Measurements from ENCODE around the gene STIL. TPM values are rescaled to one million over a fixed set of nuclear protein-coding genes. Genes with fewer than 3 reads are reported as not detected.

The STIL gene
- total and polyA plus RNA-seq, 2 experiments from 2014 or later: 2.5 to 6.1 TPM

GRCh38 chr1:47332779-47333577, 19.0 kb upstream of the STIL start:
- peak overlapping the region; percentile 98 for H2AFZ ChIP-seq
- H3K27me3 ChIP-seq: no peaks in the 10 kb centered on the region
- peak overlapping the region; percentile 95 for H3K4me3 ChIP-seq
- H3K27ac ChIP-seq: peak overlapping the region; percentile 100
- no peaks in the 10 kb centered on the region for H3K9me3 ChIP-seq (ENCODE audit: low read depth)
- TF ChIP-seq EZH2 (IDR thresholded peaks at IDR 0.05; ENCODE audit: borderline replicate concordance): no peak
- no peak for TF ChIP-seq EZH2phosphoT487 (IDR thresholded peaks at IDR 0.05; ENCODE audit: low read depth, severe bottlenecking, unreplicated experiment)
- no peak for TF ChIP-seq CTCF (IDR thresholded peaks at IDR 0.05; ENCODE audit: poor library complexity)
- peak overlapping the region; percentile 78 for H3K4me2 ChIP-seq
- no peak for DNase-seq (ENCODE audit: low spot score)
- H3K9me2 ChIP-seq (replicated peaks; ENCODE audit: insufficient read depth): no peaks in the 10 kb centered on the region
- no peaks in the 10 kb centered on the region for H3K36me3 ChIP-seq (replicated peaks; ENCODE audit: insufficient read depth, low read depth)
- peaks cover 22% of the 10 kb centered on the region for H3K4me1 ChIP-seq (ENCODE audit: insufficient read depth)
- peaks cover 45% of the 10 kb centered on the region for H3K79me2 ChIP-seq
- H4K20me1 ChIP-seq (ENCODE audit: insufficient read depth, poor library complexity, severe bottlenecking): peaks cover 3% of the 10 kb centered on the region
- WGBS (ENCODE audit: low lambda C conversion rate, missing lambda C conversion rate): 50% methylated on average over 19 of the region's 19 CpGs

- Histone ChIP-seq H3K4me1 (ENCODE audit: insufficient read depth) (peaks cover 22% of the 10 kb centered on the region), H3K36me3 (replicated peaks; ENCODE audit: insufficient read depth, low read depth) (no peaks in the 10 kb centered on the region), H3K27me3 (no peaks in the 10 kb centered on the region), H3K4me3 (no peak overlapping the region), H3K4me2 (peak overlapping the region; percentile 78), H3K79me2 (peaks cover 34% of the 10 kb centered on the region), H2AFZ (no peak overlapping the region), H4K20me1 (ENCODE audit: insufficient read depth, poor library complexity, severe bottlenecking) (peaks cover 3% of the 10 kb centered on the region), H3K9me3 (ENCODE audit: low read depth) (no peaks in the 10 kb centered on the region), H3K27ac (peak overlapping the region; percentile 100), H3K9me2 (replicated peaks; ENCODE audit: insufficient read depth) (no peaks in the 10 kb centered on the region)
- TF ChIP-seq CTCF (IDR thresholded peaks at IDR 0.05; ENCODE audit: poor library complexity) (no peak), EZH2 (IDR thresholded peaks at IDR 0.05; ENCODE audit: borderline replicate concordance) (no peak), EZH2phosphoT487 (IDR thresholded peaks at IDR 0.05; ENCODE audit: low read depth, severe bottlenecking, unreplicated experiment) (no peak)
- no peak for DNase-seq (ENCODE audit: low spot score)
- WGBS (ENCODE audit: low lambda C conversion rate, missing lambda C conversion rate): 82% methylated on average over 2 of the region's 2 CpGs
These were observed 17.9 kb upstream of the STIL start for GRCh38 chr1:47331875-47332274.

GRCh38 chr1:47330212-47330611, 16.3 kb upstream of the STIL start:
- Histone ChIP-seq H3K4me3 (no peak overlapping the region), H3K27ac (peak overlapping the region; percentile 84)

More at GRCh38 chr1:47330212-47330611, 16.3 kb upstream of the STIL start:
- no peak overlapping the region for H3K4me2 ChIP-seq
- no peaks in the 10 kb centered on the region for H3K9me3 ChIP-seq (ENCODE audit: low read depth)
- peak; percentile 28 for DNase-seq (ENCODE audit: low spot score)
- no peaks in the 10 kb centered on the region for H3K27me3 ChIP-seq
- WGBS (ENCODE audit: low lambda C conversion rate, missing lambda C conversion rate): 100% methylated on average over 1 of the region's 1 CpG
- TF ChIP-seq CTCF (IDR thresholded peaks at IDR 0.05; ENCODE audit: poor library complexity) (no peak), EZH2 (IDR thresholded peaks at IDR 0.05; ENCODE audit: borderline replicate concordance) (no peak), EZH2phosphoT487 (IDR thresholded peaks at IDR 0.05; ENCODE audit: low read depth, severe bottlenecking, unreplicated experiment) (no peak)
- H3K79me2 ChIP-seq: peaks cover 17% of the 10 kb centered on the region
- peaks cover 15% of the 10 kb centered on the region for H3K4me1 ChIP-seq (ENCODE audit: insufficient read depth)
- no peaks in the 10 kb centered on the region for H3K36me3 ChIP-seq (replicated peaks; ENCODE audit: insufficient read depth, low read depth)
- H2AFZ ChIP-seq: no peak overlapping the region
- no peaks in the 10 kb centered on the region for H3K9me2 ChIP-seq (replicated peaks; ENCODE audit: insufficient read depth)
- H4K20me1 ChIP-seq (ENCODE audit: insufficient read depth, poor library complexity, severe bottlenecking): no peaks in the 10 kb centered on the region

Data from hepatocyte (in vitro differentiated cells).